ENCODE results near the gene ZNF614.
"Not testable (repeated sequence)": the region's sequence is repeated elsewhere in the genome, so short reads cannot be mapped to it uniquely, and the experiment has no call there.

The ZNF614 gene

GRCh38 chr19:51986309-51987291 is 41.6 kb downstream of the ZNF614 start, which contains the start of gene ZNF350:
Gene ZNF350, minus strand, starts transcription at chr19:51986840. Its CDS starts 12,480 bp downstream, at chr19:51974360.
- peak; percentile 96 for DNase-seq

GRCh38 chr19:51983361-51983760 is 44.8 kb downstream of the ZNF614 start:
- DNase-seq, result no peak

- DNase-seq, result not testable (repeated sequence)
These were observed 47.3 kb downstream of the ZNF614 start for GRCh38 chr19:51980926-51981325.

- DNase-seq, result no peak
These were observed 48.0 kb downstream of the ZNF614 start for GRCh38 chr19:51980116-51980736.

- DNase-seq, result no peak
These were observed 49.3 kb downstream of the ZNF614 start for GRCh38 chr19:51978882-51979281.

GRCh38 chr19:51977346-51977745 is 50.8 kb downstream of the ZNF614 start:
- DNase-seq, result no peak

GRCh38 chr19:51976852-51977251 is 51.3 kb downstream of the ZNF614 start:
- DNase-seq, result no peak

GRCh38 chr19:51975787-51976186 is 52.4 kb downstream of the ZNF614 start:
- not testable (repeated sequence) for DNase-seq

- DNase-seq, result no peak
These were observed 56.6 kb downstream of the ZNF614 start for GRCh38 chr19:51971624-51972023.

GRCh38 chr19:51970718-51971117 is 57.5 kb downstream of the ZNF614 start:
- DNase-seq, result no peak

GRCh38 chr19:51965583-51965982 is 62.6 kb downstream of the ZNF614 start:
- DNase-seq, result no peak

Data from NCI-H146 (cell line).